Measurements from ENCODE around the gene RAB6B. TPM values are rescaled to one million over a fixed set of nuclear protein-coding genes. Genes with fewer than 3 reads are reported as not detected.

RAB6B gene
- total and polyA plus RNA-seq, 2 experiments from 2014 or later: 1.2 to 3.9 TPM

DNA sequence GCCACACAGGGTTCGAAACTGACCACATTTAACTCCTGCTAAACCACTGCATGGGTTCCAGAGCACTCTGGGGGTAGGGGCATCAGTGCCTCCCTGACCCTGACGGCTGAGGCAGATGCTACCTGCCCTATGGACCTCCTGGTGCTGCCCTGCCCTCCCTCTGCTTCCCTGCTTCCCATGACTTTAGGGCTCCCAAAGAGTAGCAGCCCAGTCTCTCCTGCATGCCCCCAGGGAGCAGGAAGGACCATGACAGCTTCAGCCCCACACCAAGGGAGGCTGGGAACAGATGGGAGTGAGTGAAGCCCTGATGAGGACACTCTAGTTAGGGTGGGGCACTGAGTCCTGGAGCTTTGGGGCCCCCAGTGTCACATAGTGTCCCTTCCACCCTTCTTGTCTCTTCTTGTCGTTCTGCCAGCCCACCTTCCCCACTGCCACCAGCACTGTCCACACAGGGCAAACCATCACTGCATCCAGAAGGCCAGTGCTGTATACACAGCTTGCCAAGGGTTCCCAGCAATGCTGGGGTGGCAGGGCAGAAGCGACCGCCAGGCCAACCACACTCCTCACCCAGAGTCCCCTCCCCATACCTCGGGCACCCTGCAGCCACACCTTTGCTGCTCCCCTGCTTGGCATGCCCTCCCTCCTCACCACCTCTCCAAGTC is 59.1 kb downstream of the RAB6B start:
- Mint-ChIP-seq H3K36me3 (ENCODE audit: low read depth) (no peaks in the 10 kb centered on the region; the same call in 2 of the 3 replicates), H3K9me3 (no peaks in the 10 kb centered on the region), H3K27me3 (ENCODE audit: insufficient read depth, low read depth, poor library complexity) (peaks cover 12% of the 10 kb centered on the region), H3K4me1 (peaks cover 3% of the 10 kb centered on the region; the same call in 1 of the 3 replicates), H3K4me3 (no peak overlapping the region), H3K27ac (no peak overlapping the region)
- H3K4me2 ChIP-seq: no peak overlapping the region
- no peak for TF ChIP-seq ETS1 (IDR thresholded peaks at IDR 0.05)
- no peak for TF ChIP-seq EZH2 (IDR thresholded peaks at IDR 0.05; ENCODE audit: low read depth, unreplicated experiment)
- H2AFZ ChIP-seq: no peak overlapping the region
- H3K79me2 ChIP-seq (replicated peaks; ENCODE audit: insufficient read depth): no peaks in the 10 kb centered on the region
- no peaks in the 10 kb centered on the region for H3K4me1 ChIP-seq (ENCODE audit: insufficient read depth)
- ATAC-seq: no peak
- H4K20me1 ChIP-seq (replicated peaks; ENCODE audit: insufficient read depth): no peaks in the 10 kb centered on the region
- DNase-seq (ENCODE audit: low spot score): no peak
- H3F3A ChIP-seq (replicated peaks; ENCODE audit: low read depth): no peaks in the 10 kb centered on the region
- H3K27ac ChIP-seq (ENCODE audit: low read depth): no peak overlapping the region
- H3K27me3 ChIP-seq (ENCODE audit: insufficient read depth): no peaks in the 10 kb centered on the region
- H3K9me2 ChIP-seq (ENCODE audit: insufficient read depth): no peaks in the 10 kb centered on the region
- no peak overlapping the region for H3K4me3 ChIP-seq
- no peaks in the 10 kb centered on the region for H3K36me3 ChIP-seq (ENCODE audit: insufficient read depth)

GRCh38 chr3:133835961-133836360 is 59.7 kb downstream of the RAB6B start:
- Histone ChIP-seq H3K36me3 (ENCODE audit: insufficient read depth) (no peaks in the 10 kb centered on the region), H4K20me1 (replicated peaks; ENCODE audit: insufficient read depth) (no peaks in the 10 kb centered on the region), H3K4me2 (no peak overlapping the region), H3K4me3 (no peak overlapping the region), H3K9me2 (ENCODE audit: insufficient read depth) (no peaks in the 10 kb centered on the region), H3K27me3 (ENCODE audit: insufficient read depth) (no peaks in the 10 kb centered on the region), H3K79me2 (replicated peaks; ENCODE audit: insufficient read depth) (no peaks in the 10 kb centered on the region), H3K27ac (ENCODE audit: low read depth) (no peak overlapping the region), H3K4me1 (ENCODE audit: insufficient read depth) (no peaks in the 10 kb centered on the region), H2AFZ (no peak overlapping the region), H3F3A (replicated peaks; ENCODE audit: low read depth) (no peaks in the 10 kb centered on the region)
- peaks cover 3% of the 10 kb centered on the region; the same call in 1 of the 3 replicates for H3K4me1 Mint-ChIP-seq
- H3K4me3 Mint-ChIP-seq: no peak overlapping the region
- no peak for DNase-seq (ENCODE audit: low spot score)
- H3K9me3 Mint-ChIP-seq: no peaks in the 10 kb centered on the region
- no peak overlapping the region for H3K27ac Mint-ChIP-seq
- no peak for ATAC-seq
- no peaks in the 10 kb centered on the region; the same call in 2 of the 3 replicates for H3K36me3 Mint-ChIP-seq (ENCODE audit: low read depth)
- H3K27me3 Mint-ChIP-seq (ENCODE audit: insufficient read depth, low read depth, poor library complexity): peaks cover 12% of the 10 kb centered on the region
- TF ChIP-seq EZH2 (IDR thresholded peaks at IDR 0.05; ENCODE audit: low read depth, unreplicated experiment) (no peak), JUNB (IDR thresholded peaks at IDR 0.05; ENCODE audit: unreplicated experiment) (no peak), ZNF114 (CRISPR knock-in tag; IDR thresholded peaks at IDR 0.05) (no peak), CREB1 (CRISPR knock-in tag; IDR thresholded peaks at IDR 0.05; ENCODE audit: low read depth) (no peak), ZNF462 (CRISPR knock-in tag; IDR thresholded peaks at IDR 0.05) (no peak)
- TF ChIP-seq, protein P1, sequence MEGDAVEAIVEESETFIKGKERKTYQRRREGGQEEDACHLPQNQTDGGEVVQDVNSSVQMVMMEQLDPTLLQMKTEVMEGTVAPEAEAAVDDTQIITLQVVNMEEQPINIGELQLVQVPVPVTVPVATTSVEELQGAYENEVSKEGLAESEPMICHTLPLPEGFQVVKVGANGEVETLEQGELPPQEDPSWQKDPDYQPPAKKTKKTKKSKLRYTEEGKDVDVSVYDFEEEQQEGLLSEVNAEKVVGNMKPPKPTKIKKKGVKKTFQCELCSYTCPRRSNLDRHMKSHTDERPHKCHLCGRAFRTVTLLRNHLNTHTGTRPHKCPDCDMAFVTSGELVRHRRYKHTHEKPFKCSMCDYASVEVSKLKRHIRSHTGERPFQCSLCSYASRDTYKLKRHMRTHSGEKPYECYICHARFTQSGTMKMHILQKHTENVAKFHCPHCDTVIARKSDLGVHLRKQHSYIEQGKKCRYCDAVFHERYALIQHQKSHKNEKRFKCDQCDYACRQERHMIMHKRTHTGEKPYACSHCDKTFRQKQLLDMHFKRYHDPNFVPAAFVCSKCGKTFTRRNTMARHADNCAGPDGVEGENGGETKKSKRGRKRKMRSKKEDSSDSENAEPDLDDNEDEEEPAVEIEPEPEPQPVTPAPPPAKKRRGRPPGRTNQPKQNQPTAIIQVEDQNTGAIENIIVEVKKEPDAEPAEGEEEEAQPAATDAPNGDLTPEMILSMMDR (conservative IDR thresholded peaks at IDR 0.05; ENCODE audit: low read depth in 2 of 2): no peak
- TF ChIP-seq, protein P2, sequence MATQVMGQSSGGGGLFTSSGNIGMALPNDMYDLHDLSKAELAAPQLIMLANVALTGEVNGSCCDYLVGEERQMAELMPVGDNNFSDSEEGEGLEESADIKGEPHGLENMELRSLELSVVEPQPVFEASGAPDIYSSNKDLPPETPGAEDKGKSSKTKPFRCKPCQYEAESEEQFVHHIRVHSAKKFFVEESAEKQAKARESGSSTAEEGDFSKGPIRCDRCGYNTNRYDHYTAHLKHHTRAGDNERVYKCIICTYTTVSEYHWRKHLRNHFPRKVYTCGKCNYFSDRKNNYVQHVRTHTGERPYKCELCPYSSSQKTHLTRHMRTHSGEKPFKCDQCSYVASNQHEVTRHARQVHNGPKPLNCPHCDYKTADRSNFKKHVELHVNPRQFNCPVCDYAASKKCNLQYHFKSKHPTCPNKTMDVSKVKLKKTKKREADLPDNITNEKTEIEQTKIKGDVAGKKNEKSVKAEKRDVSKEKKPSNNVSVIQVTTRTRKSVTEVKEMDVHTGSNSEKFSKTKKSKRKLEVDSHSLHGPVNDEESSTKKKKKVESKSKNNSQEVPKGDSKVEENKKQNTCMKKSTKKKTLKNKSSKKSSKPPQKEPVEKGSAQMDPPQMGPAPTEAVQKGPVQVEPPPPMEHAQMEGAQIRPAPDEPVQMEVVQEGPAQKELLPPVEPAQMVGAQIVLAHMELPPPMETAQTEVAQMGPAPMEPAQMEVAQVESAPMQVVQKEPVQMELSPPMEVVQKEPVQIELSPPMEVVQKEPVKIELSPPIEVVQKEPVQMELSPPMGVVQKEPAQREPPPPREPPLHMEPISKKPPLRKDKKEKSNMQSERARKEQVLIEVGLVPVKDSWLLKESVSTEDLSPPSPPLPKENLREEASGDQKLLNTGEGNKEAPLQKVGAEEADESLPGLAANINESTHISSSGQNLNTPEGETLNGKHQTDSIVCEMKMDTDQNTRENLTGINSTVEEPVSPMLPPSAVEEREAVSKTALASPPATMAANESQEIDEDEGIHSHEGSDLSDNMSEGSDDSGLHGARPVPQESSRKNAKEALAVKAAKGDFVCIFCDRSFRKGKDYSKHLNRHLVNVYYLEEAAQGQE (IDR thresholded peaks at IDR 0.05; ENCODE audit: unreplicated experiment): no peak
